ENCODE data around the gene SMARCA1. TPM values are rescaled to one million over a fixed set of nuclear protein-coding genes. Genes with fewer than 3 reads are reported as not detected.

The SMARCA1 gene
- polyA plus RNA-seq, 3 donors: 7.7 to 24.0 (median 17.4) TPM

Other genes with a start within 250 kb of the SMARCA1 start
- gene OCRL, start 16.8 kb upstream of the SMARCA1 start, polyA plus RNA-seq: 10 to 100 TPM in 2 of 3 donors, 1 to 10 TPM in 1; 7.3 to 14.1 (median 13.5) TPM
- 1 to 10 TPM in 2 of 3 donors, under 1 TPM in 1; 0.40 to 2.8 (median 2.3) TPM for gene APLN, start 131.5 kb upstream of the SMARCA1 start, polyA plus RNA-seq
- gene XPNPEP2, start 215.5 kb upstream of the SMARCA1 start, polyA plus RNA-seq: 1 to 10 TPM in 2 of 3 donors, under 1 TPM in 1; 0.87 to 7.4 (median 6.4) TPM